Activated CD4-positive, alpha-beta T cell treated with anti-CD3 and anti-CD28 coated beads, Interleukin-2, amount 50 U/mL, for 1 hour (primary cell): ENCODE data around the gene MTCL1.

Experiments
- DNase-seq: peaks from one replicate; pipeline ENCODE4 v3.0.0-alpha.2; 2020

The MTCL1 gene

DNA sequence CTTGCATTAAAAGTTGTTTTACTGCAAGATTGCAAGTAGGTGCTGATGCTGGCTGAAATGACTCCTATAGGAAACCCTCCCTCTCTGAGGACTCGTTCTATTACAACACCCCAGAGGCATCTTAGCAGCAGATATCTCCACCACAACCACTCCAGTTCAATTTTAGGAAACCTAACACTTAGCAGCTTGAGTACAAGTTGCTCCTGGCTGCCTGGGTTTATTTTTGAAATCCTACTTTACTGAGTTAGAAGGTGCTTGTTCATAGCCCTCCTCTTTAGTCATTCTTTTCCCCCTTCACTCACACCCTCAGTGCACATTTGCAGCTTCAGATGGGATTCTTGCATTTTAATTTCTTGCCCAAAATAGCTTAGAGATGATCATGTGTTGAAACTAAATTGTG is 111.5 kb downstream of the MTCL1 start:
- DNase-seq: no peak

DNA sequence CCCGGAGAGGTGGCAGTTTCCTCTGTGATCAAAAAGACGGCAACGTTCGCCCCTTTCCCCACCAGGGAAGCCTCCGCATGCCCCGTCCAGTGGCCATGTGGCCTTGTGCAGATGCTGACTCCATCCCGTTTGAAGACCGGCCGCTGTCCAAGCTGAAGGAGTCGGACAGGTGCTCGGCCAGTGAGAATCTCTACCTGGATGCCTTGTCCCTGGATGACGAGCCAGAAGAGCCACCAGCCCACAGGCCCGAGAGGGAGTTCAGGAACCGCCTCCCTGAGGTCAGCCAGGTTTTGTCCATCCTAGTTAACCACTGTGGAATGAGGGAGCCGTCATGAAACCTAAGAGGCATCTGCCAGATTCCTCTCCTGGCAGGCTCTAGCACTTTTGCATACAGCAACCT is 113.6 kb downstream of the MTCL1 start:
- no peak for DNase-seq

DNA sequence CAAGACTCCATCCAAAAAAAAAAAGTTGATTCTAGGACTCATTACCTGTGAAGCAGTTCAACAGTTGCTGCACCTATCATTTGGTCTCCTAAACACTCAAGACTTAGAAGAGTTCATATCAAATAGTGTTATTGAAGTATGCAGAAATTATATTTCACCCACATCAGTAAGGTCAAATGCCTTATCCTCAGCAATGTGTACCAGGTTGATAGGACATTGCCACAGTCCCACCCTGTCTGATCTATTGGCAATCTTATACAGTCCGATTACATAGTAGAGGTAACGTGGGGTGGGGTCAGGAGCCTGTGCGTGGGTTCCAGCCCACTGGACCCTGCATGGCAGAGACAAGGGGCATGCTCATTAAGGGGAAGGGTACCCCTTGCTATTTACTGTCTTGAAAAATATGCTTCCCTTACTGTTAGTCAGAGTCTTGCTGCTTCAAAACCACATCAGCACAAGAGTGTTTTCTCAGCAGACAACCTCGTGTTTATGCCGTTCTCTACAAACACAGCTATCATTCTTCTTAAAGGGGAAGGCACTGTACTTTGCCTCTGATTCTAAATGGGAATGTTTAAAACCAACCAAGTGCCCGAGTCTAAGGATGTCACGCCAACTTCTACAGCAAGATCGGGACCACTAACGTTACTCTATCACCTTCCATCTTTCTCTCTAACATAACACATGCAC is 115.2 kb downstream of the MTCL1 start:
- no peak for DNase-seq

DNA sequence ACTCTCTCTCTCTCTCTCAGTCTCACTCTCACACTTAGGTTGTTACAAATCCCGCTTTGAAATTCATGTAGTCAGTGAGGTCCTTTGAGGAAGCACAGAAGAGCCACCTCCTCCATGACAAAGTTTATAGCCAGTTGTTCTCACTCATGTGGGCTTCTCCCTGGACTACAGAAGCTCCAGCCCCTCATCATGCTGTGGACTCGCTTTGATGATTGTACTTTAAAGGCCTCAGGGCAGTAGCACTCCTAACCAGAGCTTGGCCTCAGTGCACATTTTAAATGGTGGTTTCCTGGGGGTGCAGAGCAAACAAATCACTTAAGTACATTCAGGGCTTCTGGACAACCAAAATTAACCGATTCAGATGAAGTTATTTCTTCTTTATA is 115.7 kb downstream of the MTCL1 start:
- no peak for DNase-seq

DNA sequence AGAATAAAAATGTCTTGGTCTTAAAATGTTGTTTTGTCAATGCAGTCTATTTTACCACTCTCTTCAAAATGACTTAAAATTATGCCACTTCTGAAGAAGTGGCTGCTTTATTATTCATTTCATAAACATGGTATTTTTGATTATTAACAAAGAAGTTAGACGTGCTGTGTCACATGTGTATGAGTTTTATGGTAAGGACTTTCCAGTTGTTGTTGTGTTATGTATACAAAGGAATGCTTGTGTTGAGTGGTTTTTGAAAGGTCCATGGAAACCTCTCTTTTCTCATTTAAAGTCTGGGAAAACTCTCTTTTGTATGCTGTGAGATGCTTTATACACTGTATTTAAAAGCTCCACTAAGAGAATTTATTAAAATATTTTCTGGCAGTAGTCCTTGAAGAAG is 116.2 kb downstream of the MTCL1 start:
- no peak for DNase-seq

DNA sequence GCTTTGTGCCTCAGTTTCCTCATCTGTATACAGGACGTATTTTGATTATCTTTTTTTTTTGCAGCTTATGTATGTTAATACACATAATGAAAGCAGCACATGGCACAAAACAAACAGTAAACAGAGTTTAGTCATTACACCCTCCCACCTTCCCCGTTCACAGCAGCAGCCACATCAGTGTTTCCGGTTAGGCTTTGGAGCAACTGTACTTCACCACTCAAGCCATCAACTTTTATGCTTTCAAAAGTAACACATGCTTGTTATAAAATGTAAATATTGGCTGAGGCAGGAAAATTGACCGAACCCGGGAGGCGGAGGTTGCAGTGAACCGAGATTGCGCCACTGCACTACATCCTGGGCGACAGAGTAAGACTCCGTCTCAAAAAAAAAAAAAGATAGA is 117.3 kb downstream of the MTCL1 start:
- DNase-seq: no peak

DNA sequence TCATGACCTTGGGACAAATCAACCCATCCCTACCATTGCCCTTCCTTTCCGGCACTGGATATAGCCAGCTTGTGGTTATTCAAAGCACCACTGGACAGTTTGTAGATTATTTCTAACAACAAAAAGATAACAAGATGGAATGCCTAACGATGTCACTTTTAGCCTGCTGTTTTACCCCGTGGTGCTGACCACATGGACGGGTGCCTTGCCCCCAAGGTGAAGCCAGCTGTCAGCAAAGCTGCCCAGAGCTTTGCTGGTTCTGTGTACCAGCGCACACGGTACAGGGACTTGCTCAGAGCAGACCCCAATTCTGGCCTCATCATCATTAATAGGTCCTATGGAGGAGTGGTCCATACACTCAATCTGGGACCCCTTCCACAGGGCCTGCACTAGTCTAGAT is 118.2 kb downstream of the MTCL1 start:
- DNase-seq: no peak

DNA sequence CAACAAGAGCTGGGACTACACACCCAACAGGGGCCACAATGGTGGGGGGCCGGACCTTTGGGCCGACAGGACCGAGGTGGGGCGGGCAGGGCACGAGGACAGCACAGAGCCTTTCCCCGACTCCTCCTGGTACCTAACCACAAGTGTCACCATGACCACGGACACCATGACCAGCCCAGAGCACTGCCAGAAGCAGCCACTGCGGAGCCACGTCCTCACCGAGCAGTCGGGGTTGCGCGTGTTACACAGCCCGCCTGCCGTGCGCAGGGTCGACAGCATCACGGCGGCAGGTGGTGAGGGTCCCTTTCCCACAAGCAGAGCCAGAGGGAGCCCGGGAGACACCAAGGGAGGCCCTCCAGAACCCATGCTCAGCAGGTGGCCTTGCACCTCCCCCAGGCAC is 119.5 kb downstream of the MTCL1 start:
- DNase-seq: no peak

DNA sequence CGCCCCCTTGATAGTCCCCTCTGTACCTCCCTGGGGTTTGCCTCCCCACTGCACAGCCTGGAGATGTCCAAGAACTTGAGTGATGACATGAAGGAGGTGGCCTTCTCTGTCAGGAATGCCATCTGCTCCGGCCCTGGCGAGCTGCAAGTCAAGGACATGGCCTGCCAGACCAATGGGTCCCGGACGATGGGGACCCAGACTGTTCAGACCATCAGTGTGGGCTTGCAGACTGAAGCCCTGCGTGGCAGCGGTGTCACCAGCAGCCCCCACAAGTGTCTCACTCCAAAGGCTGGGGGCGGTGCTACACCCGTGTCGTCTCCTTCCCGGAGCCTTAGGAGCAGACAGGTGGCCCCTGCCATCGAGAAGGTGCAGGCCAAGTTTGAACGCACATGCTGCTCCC is 119.9 kb downstream of the MTCL1 start:
- no peak for DNase-seq

DNA sequence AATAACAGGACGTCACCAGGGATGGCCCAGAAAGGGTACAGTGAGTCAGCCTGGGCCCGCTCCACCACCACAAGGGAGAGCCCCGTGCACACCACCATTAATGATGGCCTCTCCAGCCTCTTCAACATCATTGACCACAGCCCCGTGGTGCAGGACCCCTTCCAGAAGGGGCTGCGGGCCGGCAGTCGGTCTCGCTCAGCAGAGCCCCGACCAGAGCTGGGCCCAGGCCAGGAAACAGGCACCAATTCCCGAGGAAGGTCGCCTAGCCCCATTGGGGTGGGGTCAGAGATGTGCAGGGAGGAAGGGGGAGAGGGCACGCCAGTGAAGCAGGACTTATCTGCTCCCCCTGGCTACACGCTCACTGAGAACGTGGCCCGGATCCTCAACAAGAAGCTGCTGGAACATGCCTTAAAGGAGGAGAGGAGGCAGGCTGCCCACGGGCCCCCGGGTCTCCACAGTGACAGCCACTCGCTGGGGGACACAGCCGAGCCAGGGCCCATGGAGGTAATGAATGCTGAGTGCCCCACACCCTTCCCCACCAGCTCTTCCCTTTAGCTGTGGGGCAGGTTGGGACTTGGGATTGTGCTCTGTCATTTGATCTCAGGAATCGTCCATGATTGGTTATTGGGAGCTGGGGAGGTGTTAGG is 120.5 kb downstream of the MTCL1 start:
- DNase-seq: no peak

DNA sequence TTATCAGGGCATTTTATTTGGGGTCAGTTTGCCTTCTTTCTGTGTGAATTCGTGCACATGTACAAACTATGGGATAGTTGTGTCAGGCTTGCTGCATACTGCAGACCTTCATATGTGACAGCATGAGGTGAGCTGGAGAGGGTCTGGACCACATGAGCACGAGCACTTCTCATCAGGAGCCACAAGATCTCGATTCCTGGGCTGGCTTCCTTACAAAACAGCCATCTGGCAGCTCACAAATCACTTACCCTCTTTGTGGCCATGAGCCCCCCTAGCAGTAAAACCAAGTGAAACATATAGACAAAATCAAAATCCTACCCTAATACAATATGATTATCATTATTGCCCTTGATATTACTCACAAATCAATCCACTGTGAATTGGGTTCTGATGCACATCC is 121.2 kb downstream of the MTCL1 start:
- no peak for DNase-seq

DNA sequence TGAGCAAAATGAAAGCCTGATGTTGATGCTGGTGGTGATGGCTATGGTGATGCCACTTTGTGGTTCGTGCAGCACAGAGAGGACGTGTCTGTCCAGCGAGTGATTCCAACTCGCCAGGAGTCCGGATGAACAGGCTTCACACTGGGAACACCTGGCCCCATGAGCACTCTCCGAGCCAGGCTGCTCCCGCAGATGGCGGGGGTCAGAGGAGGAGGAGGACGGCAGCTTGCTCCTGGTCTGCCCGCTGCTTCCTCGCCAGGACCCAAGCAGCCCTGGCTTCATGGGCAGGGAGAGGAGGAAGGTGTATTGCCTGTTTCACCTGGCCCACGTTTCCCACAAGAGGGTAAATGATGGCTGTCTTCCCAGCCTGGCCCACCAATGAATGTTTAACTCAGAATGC is 121.6 kb downstream of the MTCL1 start:
- no peak for DNase-seq

DNA sequence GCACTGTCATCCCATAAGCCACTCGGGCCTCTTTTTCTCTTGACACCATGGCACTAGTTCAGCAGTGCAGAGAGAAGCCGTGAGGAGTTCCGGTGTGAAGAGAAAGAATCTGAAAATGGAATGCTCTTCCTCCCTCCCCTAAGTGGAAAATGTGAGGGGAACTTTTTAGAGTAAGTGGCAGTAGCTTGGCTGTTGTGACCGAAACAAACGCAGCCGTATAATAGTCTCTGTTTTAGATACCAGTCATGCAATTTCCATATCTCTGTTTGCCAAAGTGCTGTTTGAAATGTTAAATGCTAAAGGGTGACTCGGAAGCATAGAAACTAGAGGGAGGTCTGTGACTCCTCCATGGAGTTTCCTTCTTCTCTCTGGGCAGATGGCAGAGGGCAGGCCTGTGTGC is 122.9 kb downstream of the MTCL1 start:
- DNase-seq: no peak

DNA sequence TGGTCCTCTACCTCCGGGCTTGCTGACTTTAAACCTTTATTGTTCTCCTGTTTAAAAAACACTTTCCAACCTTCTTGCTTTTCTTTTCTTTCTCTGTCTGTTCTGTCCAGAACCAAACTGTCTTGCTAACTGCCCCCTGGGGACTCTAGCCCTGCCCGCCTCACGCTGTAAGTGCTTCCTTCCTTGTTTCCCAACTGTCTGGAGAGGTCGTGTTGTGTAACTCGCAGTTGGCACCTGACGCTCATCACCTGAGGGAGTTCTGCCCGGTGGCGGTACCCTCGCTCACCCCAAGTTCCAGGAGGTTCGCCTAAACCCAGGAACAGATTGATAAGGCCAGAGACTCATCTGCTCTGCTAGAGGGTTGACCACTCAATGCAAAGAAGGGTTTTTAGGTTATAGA is 123.4 kb downstream of the MTCL1 start:
- DNase-seq: no peak

DNA sequence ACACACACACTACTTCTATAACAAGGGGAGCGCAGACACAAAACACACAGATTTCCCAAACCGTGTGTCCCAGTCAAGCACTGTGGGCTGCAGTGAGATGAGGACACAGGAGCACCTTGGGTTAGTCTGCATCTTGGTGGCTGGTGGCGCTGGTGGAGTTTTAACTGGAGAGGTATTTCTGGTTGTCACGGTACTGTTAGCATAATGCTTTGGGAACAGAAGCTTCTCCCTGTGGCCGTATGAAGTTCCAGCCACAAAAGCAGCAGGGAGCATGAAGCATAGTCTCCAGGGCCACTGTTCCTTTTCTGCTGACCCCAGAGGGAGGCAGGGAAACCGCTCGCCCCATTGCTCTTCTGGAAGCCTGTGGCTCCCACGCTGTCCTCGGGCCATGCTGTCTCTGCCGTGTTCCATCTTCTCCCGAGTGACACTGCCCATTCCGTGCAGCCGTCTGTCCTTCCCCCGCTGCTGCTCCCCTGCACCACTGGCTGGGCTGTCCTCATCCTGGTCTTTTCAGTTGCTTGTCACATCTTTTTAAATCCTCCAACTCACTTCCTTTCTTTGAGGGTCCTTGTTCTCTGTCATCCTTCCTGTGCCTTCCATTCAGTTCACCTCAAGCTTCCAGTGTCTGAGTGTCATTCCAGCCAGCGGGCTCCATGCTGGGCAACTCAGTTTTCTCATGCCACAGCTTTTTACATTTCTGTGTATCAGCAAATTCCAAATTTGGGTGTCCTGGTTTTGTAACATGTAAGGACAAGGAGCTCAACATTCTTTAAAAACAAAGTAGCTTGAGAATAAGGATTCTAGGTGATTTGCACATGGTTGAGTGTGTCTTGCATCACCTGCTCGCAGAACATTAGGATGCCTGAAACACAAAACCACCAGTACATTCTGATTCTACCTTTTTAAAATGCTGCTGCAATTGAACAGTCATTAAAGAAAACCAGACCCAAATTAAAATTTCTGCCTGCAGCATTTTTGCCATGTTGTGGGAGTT is 125.0 kb downstream of the MTCL1 start:
- no peak for DNase-seq

DNA sequence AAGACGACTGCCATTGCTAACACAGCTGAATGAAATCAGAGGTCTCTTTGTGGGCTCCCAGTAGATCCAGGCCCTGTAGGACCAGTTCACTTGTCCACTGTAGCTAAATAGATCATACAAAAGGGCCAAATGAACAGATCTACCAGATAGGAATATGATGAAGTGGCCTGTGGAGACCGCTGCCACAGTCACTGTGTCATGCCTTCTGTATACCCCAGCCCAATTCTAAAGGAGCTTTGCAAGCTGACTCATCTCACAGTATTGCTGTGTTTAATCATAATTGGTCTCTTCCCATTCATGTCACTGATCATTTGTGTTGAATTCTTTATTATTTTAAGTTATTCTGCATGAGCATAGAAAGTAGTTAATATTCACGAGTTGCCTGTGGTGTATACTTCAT is 125.8 kb downstream of the MTCL1 start:
- DNase-seq: no peak

DNA sequence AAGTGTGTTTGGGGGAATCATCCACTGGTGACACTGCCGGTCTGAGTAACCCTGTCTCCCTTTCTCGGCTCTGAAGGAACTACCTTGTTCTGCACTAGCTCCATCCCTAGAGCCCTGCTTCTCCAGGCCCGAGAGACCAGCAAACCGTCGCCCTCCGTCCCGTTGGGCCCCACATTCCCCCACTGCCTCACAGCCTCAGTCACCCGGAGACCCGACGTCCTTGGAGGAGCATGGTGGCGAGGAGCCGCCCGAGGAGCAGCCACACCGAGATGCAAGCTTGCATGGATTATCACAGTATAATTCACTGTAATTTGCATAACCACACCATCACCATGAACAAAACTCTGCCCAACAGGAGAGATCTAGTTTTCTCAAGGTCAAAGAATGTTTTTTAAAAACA is 126.2 kb downstream of the MTCL1 start:
- no peak for DNase-seq

DNA sequence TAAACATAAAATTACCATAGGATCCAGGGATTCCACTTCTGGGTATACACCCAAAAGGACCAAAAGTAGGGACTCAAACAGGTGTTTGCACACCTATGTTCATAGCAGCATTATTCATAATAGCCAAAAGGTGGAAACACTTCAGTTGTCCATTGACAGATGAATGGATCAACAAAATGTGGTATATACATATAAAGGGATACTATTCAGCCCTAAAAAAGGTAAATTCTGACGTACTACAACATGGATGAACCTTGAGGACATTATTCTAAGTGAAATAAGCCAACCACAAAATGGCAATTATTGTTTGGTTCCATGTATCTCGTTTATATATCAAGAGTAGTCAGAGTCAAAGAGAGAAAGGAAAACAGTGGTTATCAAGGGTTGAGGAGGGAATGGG is 128.1 kb downstream of the MTCL1 start:
- DNase-seq: no peak

DNA sequence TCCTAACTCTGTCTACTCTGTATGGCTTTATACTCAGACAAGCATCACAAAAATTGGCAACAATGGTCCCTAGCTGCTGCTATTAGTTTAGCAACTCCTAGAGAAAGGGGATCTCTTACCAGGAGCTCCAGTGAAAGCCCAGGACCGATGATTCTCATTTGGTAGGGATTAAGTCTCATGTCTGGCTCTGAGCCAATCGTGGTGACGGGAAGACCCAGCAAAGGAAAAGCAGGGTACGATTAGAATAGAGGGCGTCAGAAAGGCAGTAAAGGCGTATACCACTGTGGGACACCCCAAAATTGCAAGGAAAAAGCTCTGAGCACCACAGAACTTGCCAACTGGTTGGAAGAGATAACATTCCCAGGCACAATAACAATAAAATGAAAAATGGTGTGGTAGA is 129.5 kb downstream of the MTCL1 start:
- no peak for DNase-seq

DNA sequence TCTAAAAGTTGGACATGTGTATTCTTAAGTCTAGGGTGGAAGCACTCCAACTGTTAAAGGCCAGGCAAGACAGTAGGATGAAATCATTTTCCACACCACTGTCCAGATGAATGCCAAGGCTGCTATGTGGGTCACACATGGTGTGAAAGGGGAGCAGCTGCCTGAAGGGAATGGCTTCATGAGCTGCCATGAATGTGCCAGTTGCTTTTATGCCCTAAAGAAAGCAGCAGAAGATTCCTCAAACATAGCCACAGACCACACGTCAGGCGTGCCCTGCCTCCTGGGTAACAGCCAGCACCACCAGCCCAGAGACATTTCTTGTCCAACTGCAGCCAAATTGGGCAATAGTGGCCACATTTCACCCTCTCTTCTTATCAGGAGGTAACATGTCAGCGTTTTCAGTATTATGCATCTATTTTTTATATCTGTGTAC is 130.2 kb downstream of the MTCL1 start:
- DNase-seq: no peak

DNA sequence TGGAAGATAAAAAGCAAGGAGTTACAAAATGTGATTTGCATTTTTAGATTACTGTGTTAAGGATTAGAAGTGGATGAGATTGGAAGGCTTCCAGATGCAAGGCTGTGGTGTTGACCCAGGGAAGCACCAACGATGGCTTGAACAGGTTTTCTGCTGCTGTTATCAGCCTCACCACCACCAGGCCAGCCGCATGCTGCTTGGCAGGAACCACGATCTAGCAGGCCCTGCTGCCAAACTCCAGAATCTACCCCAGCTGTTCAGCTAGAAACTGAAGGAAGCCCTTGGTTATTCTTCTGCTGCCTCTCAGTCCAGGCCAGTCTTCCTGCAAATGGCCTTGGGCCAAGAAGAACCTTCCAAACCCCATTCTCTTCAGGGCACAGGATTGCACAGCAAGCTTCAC is 133.9 kb downstream of the MTCL1 start:
- no peak for DNase-seq

DNA sequence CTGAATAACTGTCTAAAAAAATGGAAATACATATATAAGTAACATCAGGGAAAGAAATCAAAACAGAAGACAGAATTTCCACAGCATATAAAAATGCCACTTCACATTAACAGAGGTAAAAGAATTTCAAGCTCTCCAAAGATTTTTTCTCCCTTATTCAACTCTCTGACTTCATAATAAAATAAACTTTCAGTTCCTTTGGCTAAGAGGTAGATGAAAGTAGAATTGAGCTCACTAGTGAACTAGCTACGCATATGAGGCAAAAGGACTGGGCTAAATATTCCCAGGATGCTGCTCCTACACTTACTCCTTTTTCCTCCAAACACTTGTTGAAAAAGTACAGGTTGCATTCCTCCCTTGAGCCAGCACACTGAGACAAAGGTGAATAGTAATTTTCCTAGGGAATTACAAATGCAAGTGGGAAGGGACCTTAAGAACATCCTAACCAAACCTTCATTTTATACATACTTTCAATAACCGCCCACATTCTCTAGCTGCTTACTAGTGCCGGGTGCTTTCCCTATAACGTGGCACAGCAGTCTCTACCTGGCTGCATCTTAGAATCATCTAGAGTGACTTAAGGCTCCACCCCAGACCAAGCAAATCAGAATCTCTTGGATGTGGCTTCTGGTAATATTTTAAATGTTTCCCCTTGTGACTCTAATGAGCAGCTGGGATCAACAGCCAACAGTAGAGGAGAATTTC is 136.6 kb downstream of the MTCL1 start:
- DNase-seq: no peak

DNA sequence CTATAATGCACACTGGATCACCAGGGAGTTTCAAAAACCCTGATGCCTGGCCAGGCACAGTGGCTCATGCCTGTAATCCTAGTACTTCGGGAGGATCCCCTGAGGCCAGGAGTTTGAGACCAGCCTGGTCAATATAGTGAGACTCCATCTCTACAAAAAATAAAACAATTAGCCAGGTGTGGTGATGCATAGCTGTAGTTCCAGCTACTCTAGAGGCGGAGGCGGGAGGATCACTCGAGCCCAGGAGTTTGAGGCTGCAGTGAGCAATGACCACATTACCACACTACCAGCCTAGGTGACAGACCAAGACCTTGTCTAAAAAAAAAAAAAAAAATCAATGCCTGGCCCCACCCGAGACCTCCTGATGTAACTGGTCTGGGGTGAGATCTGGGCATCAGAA is 137.2 kb downstream of the MTCL1 start:
- DNase-seq: no peak
